Erythroblast (primary cell): ENCODE data around the gene POGLUT3.

Source experiments
- GATA1 ChIP-seq: IDR thresholded peaks from 2 replicates; pipeline ENCODE4 v1.6.1; 2011; ENCODE audit warnings: low read depth, mild to moderate bottlenecking, control low read depth, low read length, moderate library complexity
- POLR2A ChIP-seq: IDR thresholded peaks from 2 replicates; pipeline ENCODE4 v1.6.1; 2011; ENCODE audit warnings: mild to moderate bottlenecking, low read length

- no peak for TF ChIP-seq POLR2A
- TF ChIP-seq GATA1 = no peak
Measured at GRCh38 chr11:108500169-108500568, 2.0 kb upstream of the POGLUT3 start.
